ENCODE results near the gene AAK1.
"Not testable (repeated sequence)": the region's sequence is repeated elsewhere in the genome, so short reads cannot be mapped to it uniquely, and the experiment has no call there.

Gene AAK1

GRCh38 chr2:69471793-69472192, 171.7 kb downstream of the AAK1 start:
- no peak for DNase-seq

GRCh38 chr2:69470911-69471310, 172.6 kb downstream of the AAK1 start:
- no peak for DNase-seq

- no peak for DNase-seq
Measured at GRCh38 chr2:69469784-69470183, 173.8 kb downstream of the AAK1 start.

GRCh38 chr2:69469375-69469774, 174.2 kb downstream of the AAK1 start:
- DNase-seq: no peak

- no peak for DNase-seq
Measured at GRCh38 chr2:69466728-69467127, 176.8 kb downstream of the AAK1 start.

- DNase-seq: no peak
Measured at GRCh38 chr2:69465513-69466456, 177.8 kb downstream of the AAK1 start.

- no peak for DNase-seq
Measured at GRCh38 chr2:69464575-69464974, 179.0 kb downstream of the AAK1 start.

- no peak for DNase-seq
Measured at GRCh38 chr2:69462780-69463179, 180.8 kb downstream of the AAK1 start.

GRCh38 chr2:69461404-69461803, 182.1 kb downstream of the AAK1 start:
- DNase-seq: no peak

GRCh38 chr2:69459936-69460335, 183.6 kb downstream of the AAK1 start:
- DNase-seq: no peak

- DNase-seq: no peak
Measured at GRCh38 chr2:69456950-69457445, 186.5 kb downstream of the AAK1 start.

- no peak for DNase-seq
Measured at GRCh38 chr2:69456154-69456553, 187.4 kb downstream of the AAK1 start.

GRCh38 chr2:69454976-69455375, 188.6 kb downstream of the AAK1 start:
- no peak for DNase-seq

- peak in 1 of 2 donors; percentile 16 for DNase-seq
Measured at GRCh38 chr2:69453475-69454129, 189.9 kb downstream of the AAK1 start.

- no peak for DNase-seq
Measured at GRCh38 chr2:69452687-69453086, 190.9 kb downstream of the AAK1 start.

- DNase-seq: no peak
Measured at GRCh38 chr2:69450735-69451416, 192.7 kb downstream of the AAK1 start.

GRCh38 chr2:69449906-69450305, 193.6 kb downstream of the AAK1 start:
- no peak for DNase-seq

- DNase-seq: not testable (repeated sequence)
Measured at GRCh38 chr2:69443673-69444072, 199.9 kb downstream of the AAK1 start.

- not testable (repeated sequence) for DNase-seq
Measured at GRCh38 chr2:69439499-69439898, 204.0 kb downstream of the AAK1 start.

- DNase-seq: no peak
Measured at GRCh38 chr2:69438580-69438979, 205.0 kb downstream of the AAK1 start.

- DNase-seq: no peak
Measured at GRCh38 chr2:69437751-69438154, 205.8 kb downstream of the AAK1 start.

GRCh38 chr2:69436938-69437750, 206.4 kb downstream of the AAK1 start, which contains the start of gene NFU1:
Gene NFU1, minus strand, starts transcription at chr2:69437435. Its CDS starts 13 bp downstream, at chr2:69437422.
- peak; percentile 81 to 83 for DNase-seq
